Activated B cell treated with CpG ODN at 0.5 μM for 24 hours (primary cell): Measurements from ENCODE around the gene WDR17. TPM values are rescaled to one million over a fixed set of nuclear protein-coding genes. Genes with fewer than 3 reads are reported as not detected.

Experiments used
- ATAC-seq: fragments of 200-7000 bp; cut with Tn5 transposase; one replicate; pipeline ENCODE4 v1.10.0; 2021; ENCODE audit warnings: low read depth, mild to moderate bottlenecking, moderate library complexity
- CTCF ChIA-PET: fragments of 350-600 bp; sonication (Branson Sonifier 250); formaldehyde crosslinking; loops from one replicate; lab custom pipeline; 2021; ENCODE audit warnings: antibody characterized with exemption; lab: Charles Lee
- POLR2A ChIA-PET: fragments of 350-600 bp; sonication (Branson Sonifier 250); formaldehyde crosslinking; loops from one replicate; lab custom pipeline; 2021; ENCODE audit warnings: antibody characterized with exemption; lab: Charles Lee
- DNase-seq: peaks from one replicate; pipeline ENCODE4 v3.0.0; 2022
- H3K27ac Mint-ChIP-seq: one replicate; pipeline ENCODE4 v1.8.0; 2020; ENCODE audit warnings: mixed read lengths
- H3K27me3 Mint-ChIP-seq: one replicate; pipeline ENCODE4 v1.8.0; 2021; ENCODE audit warnings: mixed read lengths
- H3K36me3 Mint-ChIP-seq: one replicate; pipeline ENCODE4 v1.8.0; 2021; ENCODE audit warnings: low read depth, mixed read lengths
- H3K4me1 Mint-ChIP-seq: one replicate; pipeline ENCODE4 v1.8.0; 2021; ENCODE audit warnings: mixed read lengths
- H3K4me3 Mint-ChIP-seq: one replicate; pipeline ENCODE4 v1.8.0; 2020; ENCODE audit warnings: mild to moderate bottlenecking, mixed read lengths
- H3K9me3 Mint-ChIP-seq: one replicate; pipeline ENCODE4 v1.8.0; 2020; ENCODE audit warnings: mixed read lengths
- CTCF ChIP-seq: fragments of 200-600 bp; IDR thresholded peaks from one replicate; pipeline ENCODE4 v1.8.0; 2022; ENCODE audit warnings: antibody characterized with exemption, mild to moderate bottlenecking
- intact Hi-C: fragments of 100-400 bp; cut with micrococcal nuclease; formaldehyde crosslinking; loops from one replicate; pipeline ENCODE4 v1.15.1; 2024
- total RNA-seq: library from RNA; stranded (reverse); gene quantifications from 2 replicates; pipeline ENCODE4 v1.2.3, GENCODE V29; 2022

Gene WDR17
- total RNA-seq, 1 donor from 2014 or later = 6.2 TPM

- Mint-ChIP-seq H3K4me1 (no peaks in the 10 kb centered on the region), H3K27ac (no peak overlapping the region), H3K4me3 (no peak overlapping the region), H3K36me3 (no peaks in the 10 kb centered on the region), H3K27me3 (peaks cover 18% of the 10 kb centered on the region), H3K9me3 (peaks cover 9% of the 10 kb centered on the region)
- DNase-seq = no peak
- ATAC-seq = no peak
- POLR2A ChIA-PET = no interaction called here
- CTCF ChIA-PET = interaction anchor here (0.7 kb wide), 1 partner anchor 1278 kb away, joined by 3 read pairs; no protein-coding TSS in a partner anchor
- intact Hi-C loops = no loop called here
- TF ChIP-seq CTCF = no peak
Measured at GRCh38 chr4:176042195-176042594, 23.4 kb upstream of the WDR17 start.

- ATAC-seq (no peak), DNase-seq (no peak)
- H3K9me3 Mint-ChIP-seq = peaks cover 3% of the 10 kb centered on the region
- H3K4me3 Mint-ChIP-seq = no peak overlapping the region
- ChIA-PET POLR2A (no interaction called here), CTCF (no interaction called here)
- H3K36me3 Mint-ChIP-seq = no peaks in the 10 kb centered on the region
- intact Hi-C loops = no loop called here
- H3K27ac Mint-ChIP-seq = no peak overlapping the region
- peaks cover 19% of the 10 kb centered on the region for H3K27me3 Mint-ChIP-seq
- no peak for TF ChIP-seq CTCF
- H3K4me1 Mint-ChIP-seq = no peaks in the 10 kb centered on the region
Measured at GRCh38 chr4:176043838-176044588, 21.6 kb upstream of the WDR17 start.

- CTCF ChIA-PET = no interaction called here
- Mint-ChIP-seq H3K36me3 (no peaks in the 10 kb centered on the region), H3K27me3 (peaks cover 19% of the 10 kb centered on the region), H3K27ac (no peak overlapping the region), H3K4me3 (no peak overlapping the region), H3K9me3 (peaks cover 3% of the 10 kb centered on the region), H3K4me1 (no peaks in the 10 kb centered on the region)
- POLR2A ChIA-PET = no interaction called here
- DNase-seq (no peak), ATAC-seq (no peak)
- no peak for TF ChIP-seq CTCF
- intact Hi-C loops = no loop called here
Measured at GRCh38 chr4:176044589-176044951, 21.1 kb upstream of the WDR17 start.

- CTCF ChIA-PET = interaction anchor here (1.2 kb wide), 1 partner anchor 13 kb away, joined by 4 read pairs; no protein-coding TSS in a partner anchor
- H3K4me3 Mint-ChIP-seq = no peak overlapping the region
Measured at GRCh38 chr4:176048631-176049030, 17.0 kb upstream of the WDR17 start.

More at GRCh38 chr4:176048631-176049030, 17.0 kb upstream of the WDR17 start:
- peaks cover 10% of the 10 kb centered on the region for H3K4me1 Mint-ChIP-seq
- ATAC-seq (no peak), DNase-seq (no peak)
- intact Hi-C loops = no loop called here
- TF ChIP-seq CTCF = no peak
- POLR2A ChIA-PET = no interaction called here
- peaks cover 5% of the 10 kb centered on the region for H3K27me3 Mint-ChIP-seq
- H3K9me3 Mint-ChIP-seq = no peaks in the 10 kb centered on the region
- no peaks in the 10 kb centered on the region for H3K36me3 Mint-ChIP-seq
- H3K27ac Mint-ChIP-seq = no peak overlapping the region
